Daoy (cell line): ENCODE results near the gene LRRC63. TPM values are rescaled to one million over a fixed set of nuclear protein-coding genes. Genes with fewer than 3 reads are reported as not detected.
"Not testable (repeated sequence)": the region's sequence is repeated elsewhere in the genome, so short reads cannot be mapped to it uniquely, and the experiment has no call there.

Experiments
- DNase-seq: peaks from one replicate; pipeline ENCODE4 v3.0.0-alpha.2; 2015; ENCODE audit warnings: low read depth
- total RNA-seq: library from RNA; depleted of rRNA; stranded (reverse); fragments of >200 nt; shearing (Covaris generic); gene quantifications from 2 replicates; pipeline ENCODE4 v1.2.3, GENCODE V29; 2014; rRNA removed

Gene LRRC63, protein sequence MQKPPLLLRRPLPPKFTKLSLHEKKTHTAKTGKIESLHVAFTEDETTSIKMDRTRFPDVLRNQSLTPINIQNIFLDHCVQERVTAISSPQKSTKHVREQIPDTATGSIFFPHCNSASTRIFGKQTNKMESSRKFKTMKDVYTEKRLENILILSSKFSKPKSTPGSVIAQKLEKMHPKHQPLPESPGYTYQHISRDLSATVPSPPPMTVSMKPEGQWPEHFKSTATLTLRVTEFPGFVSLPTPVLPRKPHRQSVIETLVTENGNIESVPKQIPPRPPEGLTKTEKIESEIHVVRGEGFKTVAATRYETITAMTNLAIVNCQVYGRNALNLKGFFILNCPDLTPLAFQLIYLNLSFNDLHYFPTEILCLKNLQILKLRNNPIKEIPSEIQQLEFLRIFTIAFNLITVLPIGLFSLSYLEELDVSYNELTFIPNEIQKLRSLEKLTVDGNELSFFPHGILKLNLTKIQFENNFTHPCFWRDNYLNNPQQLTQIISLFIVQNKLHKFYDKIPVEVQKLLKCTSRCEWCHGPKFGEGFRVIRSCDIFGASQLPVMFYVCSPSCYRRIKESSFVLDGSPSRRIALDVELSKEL
- 0.11 TPM in 1 of 2 replicates, not detected in the other for total RNA-seq

DNA sequence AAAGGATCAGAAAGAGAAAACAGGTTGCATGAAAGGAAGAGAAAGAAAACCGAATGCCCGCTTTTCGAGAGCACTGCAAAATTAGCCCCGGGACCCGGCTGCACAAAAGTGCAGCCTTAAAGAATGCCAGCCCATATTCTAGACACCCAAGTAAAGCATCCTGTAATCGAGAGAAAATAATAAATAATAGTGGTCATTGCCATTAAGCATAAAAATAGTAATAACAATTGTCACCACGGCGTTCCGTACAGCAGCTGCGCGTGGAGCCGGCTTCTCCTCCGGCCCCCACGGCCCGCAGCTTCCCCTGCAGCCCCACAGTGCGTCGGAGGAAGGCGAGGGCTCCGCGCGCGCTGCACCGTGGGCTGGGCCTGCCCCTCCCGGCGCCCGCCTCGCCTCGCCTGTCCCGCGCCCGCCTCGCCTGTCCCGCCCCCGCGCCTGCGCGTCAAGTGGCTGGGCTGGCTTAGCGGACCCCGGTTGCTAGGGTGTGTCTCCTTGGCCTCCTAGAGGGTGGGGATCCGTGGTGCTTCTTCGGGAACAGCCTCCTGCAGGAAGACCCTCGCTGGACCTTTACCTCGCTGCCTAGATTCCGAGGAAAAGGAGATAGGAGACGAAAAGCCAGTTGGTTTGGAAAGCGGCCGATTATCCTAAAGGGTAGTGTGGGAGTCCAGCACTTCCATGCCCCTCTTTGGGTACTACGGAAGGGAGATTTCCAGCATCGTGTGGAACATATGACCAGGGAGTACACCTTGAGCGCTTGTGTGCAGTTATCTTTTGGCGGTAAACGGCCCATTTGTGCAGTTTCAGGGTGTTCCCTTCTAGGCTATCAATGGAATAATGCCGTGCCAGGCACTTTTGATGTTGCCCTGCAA lies at the start of gene LRRC63:
Gene LRRC63 (plus strand): TSS at position 446 of the 869 bp plus-strand sequence. CDS start 1,107 bp downstream, outside the sequence.
- DNase-seq: peak; percentile 81

DNA sequence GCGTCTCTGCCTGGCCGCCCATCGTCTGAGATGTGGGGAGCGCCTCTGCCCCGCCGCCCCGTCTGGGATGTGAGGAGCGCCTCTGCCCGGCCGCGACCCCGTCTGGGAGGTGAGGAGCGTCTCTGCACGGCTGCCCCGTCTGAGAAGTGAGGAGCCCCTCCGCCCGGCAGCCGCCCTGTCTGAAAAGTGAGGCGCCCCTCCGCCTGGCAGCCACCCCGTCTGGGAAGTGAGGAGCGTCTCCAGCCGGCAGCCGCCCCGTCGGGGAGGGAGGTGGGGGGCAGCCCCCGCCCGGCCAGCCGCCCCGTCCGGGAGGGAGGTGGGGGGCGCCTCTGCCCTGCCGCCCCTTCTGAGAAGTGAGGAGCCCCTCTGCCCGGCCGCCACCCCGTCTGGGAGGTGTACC lies 49.0 kb upstream of the LRRC63 start:
- DNase-seq: not testable (repeated sequence)

DNA sequence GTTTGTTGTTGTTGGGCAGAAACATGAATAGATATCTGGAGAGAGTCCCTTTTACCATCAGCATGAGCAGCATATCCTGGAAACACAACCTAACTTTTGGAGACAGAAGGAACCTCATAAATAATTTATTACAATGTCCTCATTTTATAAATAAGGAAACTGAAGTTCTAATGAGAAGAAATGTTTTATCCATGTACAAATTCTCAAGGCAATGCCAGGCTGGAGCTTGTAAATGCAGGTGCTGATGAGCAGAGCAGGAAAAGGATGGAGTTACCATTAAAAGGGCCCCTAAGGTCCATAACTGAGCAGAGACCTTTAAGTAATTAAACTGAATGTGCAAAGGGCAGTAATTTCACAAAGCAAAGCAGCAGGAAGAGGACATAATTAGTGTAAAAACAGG lies 47.1 kb upstream of the LRRC63 start:
- DNase-seq: no peak

DNA sequence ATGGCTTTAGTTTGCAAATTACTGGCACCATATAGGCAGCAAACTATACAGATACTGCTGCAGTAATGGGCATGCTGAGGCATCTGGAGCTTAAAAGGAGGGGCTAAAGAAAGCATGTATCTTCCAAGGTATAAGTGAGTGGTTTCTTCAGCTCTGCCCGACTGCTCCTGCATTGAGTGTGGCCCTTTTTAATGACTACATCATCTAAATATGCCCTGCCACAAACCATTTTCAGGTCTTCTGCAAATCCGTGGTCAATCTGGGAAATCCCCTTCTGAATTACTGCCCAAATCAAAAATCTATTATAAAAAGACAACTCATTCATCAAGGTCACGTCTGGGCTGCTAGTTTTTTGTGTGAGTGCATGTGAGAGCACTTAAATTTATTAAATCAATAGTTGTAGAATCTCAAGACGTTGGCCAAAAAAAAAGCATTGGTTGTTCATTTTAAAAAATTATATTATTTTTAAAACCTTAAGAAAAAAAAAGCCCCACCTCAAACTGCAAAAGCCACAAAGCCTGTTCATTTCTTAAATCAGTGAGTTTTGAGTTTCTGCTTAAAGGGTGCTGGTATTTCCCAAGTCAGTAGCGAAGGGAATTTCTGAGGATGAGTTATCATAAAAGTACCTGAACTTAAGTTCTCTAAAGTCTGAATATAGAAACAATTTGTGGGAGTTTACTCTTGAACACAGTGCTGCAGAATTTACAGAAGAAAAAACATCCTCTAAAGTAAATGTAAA lies 46.1 kb upstream of the LRRC63 start:
- peak; percentile 69 for DNase-seq

DNA sequence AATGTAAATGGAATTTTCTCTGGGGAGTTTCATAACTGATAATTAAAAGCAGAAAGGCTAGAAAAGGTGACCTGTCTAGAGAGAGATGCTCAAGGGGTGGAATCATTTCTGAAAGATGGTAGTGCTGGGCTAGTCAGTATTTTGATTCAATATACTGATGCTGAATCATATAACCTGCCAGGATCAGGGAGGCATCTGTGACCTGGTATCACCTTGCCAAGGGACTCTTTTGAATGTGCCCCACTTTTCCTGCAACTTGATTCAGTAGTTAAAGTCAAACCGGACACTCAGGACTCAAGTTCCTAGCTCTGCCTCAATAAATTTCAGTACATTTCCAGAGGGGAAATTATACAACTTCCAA lies 45.5 kb upstream of the LRRC63 start:
- no peak for DNase-seq

DNA sequence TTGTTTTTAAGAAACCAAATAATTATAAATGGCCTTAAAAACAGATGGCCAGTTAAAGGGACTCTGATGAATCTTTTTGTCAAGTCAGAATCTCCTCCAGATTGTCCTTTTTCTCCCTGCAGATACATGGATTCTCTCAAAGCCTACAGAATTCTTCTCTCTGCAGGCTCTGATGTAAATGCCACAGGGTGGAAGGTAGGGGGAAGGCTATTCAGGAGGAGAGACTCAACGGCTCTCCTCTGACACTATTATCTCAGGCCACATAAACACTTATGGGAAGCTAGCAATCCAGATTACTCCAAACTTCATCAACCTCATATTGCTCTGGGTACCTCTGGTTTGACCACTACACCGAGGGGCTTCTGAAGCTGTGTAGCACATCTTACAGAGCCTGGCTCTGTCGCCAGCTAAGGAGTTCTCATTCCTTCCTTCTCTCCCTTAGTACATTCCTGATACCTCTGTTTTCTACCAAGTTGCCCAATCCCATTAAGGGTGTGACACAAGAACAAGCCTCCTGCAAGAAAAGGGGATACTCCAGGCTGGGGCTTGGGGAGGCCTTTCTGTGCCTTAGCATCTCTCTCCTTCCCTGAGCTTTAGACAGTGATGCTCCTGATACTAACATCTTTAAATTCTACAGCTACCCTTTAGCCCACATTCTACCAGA lies 44.6 kb upstream of the LRRC63 start:
- no peak for DNase-seq

DNA sequence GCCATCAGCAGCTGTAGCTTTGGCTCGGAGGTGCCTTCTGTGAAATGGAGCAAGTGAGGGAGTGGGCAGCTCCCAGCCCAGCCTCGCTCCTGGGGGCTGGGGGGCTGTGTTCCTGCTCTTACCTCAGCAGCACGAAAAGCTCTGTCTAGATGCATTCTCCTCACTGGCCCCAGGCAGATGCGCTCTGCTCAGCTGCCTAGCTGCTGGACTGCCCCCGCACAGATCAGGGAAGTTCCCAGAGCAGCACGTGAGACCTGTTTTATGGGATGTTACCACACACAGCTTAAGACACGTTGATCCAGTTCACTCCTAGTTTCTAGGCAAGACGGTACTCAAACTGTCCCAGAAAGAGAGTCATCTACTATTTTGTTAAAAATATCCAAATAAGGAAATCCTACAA lies 43.4 kb upstream of the LRRC63 start:
- DNase-seq: no peak

DNA sequence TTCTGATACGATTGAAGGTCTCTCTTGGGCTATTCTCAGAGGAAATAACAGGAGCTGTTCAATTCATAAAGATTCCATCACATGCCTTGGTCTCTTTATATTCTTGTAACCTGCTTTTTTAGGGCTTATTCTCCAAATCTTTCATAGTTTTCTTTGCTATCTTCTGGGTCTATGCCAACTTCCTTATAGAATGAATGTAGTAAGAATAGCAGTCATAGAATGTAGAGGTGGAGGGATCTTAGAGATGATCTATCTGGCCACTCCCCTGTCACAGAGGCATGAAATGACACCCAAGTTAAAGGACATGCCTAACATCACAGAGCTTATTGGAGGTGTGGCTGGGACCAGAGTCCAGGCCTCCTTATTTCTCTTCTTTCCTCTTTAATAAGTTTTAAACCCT lies 42.9 kb upstream of the LRRC63 start:
- no peak for DNase-seq

DNA sequence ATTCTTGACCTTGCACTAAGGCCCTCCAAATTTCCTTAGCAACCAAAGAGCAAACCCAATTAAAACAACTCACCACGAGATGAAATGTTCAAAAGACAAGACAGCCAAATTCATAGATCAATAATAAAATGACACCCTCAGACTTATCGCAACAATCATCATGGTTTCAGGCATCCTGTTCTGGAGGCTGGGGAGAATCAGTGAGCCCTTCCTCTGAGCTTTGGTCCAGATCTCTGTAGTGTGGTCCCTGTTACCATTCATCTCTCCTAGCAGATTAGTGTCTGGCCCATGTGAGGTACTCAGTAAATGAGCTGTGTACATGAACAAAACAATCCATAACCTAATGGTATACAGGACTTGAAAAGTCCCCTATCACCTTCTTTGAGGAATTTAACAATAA lies 42.0 kb upstream of the LRRC63 start:
- no peak for DNase-seq

DNA sequence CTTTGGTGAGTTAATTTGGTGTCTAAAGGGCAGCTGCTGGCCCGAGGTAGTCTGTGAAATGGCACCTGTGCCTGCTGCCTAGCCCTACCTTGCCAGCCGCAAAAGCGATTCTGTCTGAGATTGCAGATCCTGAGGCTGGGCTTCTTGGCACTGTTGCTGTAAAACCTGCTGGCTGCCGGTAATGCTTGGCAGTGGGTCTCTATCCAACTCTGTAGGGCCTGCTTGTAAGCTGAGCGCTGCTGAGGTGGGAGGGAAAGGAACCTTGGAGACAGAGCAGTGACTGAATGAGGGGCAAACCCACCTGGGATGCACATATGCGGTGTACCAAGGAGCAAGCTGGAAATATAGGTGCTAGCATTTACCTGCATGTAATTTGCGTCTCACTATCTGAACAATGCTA lies 41.5 kb upstream of the LRRC63 start:
- no peak for DNase-seq

DNA sequence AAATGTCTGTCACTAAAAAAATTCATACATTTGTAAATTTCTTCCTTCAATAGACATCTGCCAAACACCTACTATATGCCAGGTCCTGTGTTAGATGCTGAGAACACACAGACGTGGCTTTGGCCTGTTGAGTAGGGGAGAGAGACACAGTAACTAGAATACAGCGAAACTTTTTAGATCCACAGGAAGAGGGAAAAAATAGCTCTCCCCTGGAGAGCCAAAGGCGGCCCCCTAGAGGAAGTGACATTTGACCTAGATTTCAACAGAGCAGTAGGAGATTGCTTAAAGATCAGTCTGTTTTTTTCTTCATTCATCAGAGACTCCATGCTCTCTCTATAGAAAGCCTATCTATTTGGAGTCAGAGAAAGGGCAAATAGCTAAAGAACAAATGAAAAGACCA lies 41.0 kb upstream of the LRRC63 start:
- no peak for DNase-seq

DNA sequence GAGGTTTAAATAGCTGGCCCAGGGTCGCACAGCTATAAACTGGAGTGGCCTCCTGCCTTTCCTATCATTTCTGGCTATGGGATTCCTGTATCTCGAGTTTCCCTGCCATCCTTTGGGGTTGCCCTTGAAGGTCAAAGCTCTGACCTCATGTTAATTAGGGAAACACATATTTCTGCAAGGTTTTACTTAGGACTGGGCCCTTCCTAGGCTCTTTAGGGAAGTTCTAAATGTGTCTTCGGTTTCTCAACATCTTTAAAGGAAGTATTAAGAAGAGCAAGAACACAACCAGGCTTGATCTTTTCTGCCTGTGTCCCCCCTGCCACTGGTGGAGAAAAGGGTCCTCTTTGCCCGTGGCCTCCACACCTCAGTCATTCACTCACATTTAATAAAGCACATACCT lies 40.5 kb upstream of the LRRC63 start:
- DNase-seq: no peak

DNA sequence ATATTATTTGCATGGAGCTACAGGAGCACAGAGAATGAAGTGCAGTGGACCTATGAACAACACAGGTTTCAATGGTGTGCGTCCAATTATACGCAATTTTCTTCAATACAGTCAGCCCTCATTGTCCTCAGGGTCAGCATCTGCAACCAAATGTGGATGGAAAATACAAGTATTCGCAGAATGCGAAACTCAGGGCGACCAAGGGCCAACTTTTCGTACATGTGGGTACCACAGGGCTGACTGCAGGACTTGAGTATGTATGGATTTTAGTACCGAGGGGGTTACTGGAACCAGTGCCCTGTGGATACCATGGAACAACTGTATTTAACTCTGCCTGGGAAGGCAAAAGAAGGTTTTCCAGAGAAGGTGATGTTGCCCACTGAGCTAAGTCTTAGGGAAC lies 40.0 kb upstream of the LRRC63 start:
- no peak for DNase-seq

DNA sequence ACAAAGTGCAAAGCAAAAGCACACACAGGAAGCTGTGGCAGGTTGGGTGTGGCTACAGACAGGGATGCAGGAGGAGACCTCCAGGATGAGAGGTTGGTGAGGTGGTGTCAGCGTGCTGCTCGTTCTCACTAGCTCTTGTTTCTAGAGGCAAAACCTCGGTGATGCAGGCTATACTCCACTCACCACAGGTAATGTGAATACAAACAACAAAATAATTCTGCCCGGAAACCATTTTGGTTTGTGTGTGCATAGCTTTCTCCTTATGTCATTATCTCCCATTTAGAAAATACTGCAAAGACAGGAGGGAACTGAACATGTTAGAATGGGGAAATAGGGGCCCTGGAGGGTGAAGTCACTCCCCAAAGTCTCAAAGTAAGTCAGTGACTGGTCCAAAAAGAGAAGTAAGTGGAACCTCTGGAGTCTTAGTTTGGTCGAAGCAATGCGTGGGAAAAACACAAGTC lies 39.2 kb upstream of the LRRC63 start:
- DNase-seq: peak; percentile 36

DNA sequence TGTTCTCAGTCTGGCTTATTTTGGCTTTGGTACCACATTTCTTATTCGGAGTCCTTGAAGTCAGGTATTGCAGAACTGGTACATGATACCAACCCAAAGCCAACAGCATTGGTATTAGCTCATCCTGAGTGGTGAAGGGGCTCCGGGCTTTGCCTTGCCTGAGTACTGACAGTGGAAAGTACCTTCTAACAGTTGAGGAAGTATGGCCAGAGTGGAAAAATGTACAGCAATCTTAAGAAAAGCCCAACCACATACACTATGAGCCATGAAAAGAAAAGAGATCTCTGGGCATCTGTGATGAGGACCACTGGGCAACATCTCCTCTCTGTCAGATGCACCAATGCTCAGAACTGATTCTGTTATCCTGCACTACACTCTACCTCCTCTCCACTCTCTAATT lies 38.1 kb upstream of the LRRC63 start:
- DNase-seq: no peak

DNA sequence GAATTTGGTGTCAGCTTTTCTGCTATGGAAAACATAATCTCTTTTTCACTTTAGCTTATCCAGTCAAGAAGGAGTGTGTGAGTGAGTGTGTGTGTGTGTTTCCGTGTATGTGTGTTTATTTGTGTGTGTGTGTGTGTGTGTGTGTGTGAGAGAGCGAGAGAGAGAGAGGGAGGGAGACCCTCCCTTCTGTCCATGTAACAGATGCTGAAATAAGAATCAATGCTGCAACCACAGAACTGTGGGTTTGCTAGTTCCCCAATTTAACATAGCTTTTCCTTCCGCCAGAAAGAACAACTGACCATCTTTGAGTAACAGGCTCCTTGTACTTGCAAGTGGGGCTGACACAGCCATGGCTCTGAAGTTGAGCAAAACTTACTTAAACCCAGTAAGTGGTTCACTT lies 35.0 kb upstream of the LRRC63 start:
- no peak for DNase-seq

DNA sequence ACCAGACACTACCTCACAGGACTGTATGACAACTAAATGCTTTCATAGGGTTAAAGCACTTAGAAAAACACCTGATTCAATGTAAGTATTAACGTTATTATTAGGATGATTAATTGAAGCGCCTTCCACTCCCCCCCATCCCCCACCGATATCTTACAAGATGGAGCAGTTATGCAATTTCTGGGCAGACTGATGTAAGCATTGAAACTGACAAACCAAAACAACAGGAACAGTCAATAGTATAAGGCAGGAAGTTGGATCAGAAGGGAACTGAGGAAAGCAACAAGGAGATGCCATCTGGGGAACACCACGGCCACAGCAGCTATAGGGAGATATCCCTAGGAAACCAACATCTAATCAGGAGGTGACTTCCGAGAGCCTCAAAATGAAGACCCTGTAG lies 33.6 kb upstream of the LRRC63 start:
- no peak for DNase-seq

DNA sequence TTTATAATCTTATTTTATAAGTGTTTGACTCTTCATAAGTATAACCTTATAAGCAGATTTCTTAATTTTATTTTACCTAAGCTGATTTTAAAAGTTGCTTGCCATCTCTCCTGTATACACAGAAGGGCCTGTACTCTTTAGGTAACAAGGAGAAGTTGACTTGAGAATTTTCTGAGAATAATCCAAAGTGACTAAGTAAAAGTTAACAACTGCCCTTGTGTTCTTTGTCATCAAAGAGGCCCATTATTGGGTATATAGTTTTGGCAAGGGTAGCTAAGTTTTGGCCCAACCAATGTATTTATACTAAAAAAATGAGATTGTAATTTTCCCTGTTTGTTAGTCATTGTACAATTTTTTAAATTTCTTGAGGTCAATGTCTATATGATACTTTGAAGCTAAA lies 32.9 kb upstream of the LRRC63 start:
- DNase-seq: no peak

DNA sequence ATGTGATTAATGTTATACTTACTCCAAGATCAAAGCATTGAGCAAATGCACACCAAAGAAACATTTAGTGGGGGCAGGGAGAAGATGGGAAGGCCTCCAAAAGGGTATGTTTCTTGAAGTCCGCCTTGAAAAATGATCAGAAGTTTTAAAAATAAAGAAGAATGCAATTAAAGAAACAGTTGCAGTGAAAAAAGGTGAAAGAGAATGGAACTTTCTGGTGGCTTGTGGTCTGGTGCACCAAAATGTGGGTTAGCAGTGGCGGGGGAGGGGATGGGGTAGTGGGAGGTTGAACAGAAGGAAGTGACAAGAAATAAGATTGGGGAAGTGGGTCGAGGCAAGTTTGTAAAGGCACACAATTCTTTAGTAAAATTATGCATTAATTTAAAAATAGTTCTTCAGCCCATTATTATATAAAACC lies 32.2 kb upstream of the LRRC63 start:
- DNase-seq: no peak

DNA sequence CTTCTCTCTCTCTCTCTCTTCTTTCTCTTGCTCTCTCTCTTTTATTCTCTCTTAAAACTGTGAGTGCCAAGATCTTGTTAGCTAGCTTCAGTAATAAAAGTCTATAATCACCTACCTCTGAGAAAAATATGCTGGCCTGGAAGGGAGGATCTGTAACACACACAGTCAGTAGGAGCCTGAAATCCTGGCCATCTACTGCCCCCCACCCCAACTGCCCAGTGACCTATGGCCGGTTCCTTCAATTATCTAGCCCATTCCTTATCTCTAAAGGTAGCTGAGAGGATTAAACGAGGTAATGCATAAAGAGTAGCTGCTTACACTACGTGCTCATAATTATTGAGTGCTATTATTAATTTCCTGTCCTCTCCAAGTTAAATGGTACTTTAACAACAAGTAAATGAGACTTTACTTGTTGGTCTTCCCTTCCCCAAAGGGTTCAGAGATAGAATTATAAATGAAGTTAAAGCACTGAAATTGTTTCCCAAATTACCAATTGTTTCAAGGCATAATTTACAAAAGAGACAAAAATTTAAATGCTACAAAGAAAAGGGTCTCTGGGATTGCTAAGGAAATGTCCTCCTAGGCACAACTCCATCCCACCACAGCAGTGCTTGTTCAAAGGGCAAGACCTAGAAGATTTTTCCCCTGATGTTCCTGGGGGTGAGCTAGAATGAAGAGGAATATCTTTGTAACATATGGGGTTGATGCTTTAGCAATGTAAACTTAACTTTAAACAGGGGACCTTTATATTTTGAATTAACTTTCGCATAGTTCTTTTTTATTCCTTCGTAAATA lies 31.6 kb upstream of the LRRC63 start:
- DNase-seq: no peak
